ENCODE measurements around the gene PDE4B. TPM values are rescaled to one million over a fixed set of nuclear protein-coding genes. Genes with fewer than 3 reads are reported as not detected.

Gene PDE4B
- total RNA-seq, 1 donor from 2014 or later, result 7.6 TPM

DNA sequence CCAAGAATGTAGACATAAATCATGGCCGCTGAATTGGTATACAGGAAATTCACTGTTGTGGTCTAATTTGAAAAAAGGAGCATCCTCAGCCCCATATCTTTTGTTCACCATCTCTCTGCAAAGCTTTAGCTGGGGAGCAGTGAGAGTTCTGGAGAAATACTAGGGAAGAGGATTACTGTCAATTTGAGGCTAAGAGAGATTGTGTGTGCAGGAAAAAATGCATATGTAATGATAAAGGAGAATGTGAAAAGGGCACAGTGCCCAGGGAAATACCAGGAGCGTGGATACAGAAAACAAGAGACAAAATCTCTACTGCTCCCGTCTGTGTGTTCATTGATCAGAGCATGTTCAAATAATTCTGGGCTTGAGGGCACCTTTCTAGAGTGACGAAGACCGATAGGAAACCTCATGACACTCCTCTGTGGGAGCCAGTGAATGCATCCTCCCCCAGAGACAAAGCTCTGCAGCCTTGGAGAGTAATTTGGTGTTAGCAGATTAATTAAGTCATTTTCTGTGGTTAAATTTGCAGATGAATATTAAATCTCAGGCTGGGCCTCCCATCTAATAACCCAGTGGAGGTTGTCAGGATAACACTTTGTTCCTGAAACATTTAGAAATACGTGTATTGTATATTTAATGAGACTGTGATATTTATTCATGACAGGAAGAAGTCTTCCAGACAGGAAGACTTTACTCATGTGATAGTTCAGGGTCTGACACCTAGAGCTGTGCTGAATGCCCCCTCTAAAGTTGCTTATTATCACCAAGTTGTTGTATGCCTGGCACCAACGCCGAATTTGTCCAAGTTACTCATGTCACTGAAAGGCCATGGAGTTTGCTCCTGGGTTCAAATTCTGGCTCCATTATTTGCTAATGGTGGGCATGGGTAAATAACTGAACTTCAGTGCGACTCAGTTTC, 453.9 kb downstream of the PDE4B start:
- H3K9me3 Mint-ChIP-seq (ENCODE audit: unreplicated experiment), result no peaks in the 10 kb centered on the region
- TF ChIP-seq, protein P1, sequence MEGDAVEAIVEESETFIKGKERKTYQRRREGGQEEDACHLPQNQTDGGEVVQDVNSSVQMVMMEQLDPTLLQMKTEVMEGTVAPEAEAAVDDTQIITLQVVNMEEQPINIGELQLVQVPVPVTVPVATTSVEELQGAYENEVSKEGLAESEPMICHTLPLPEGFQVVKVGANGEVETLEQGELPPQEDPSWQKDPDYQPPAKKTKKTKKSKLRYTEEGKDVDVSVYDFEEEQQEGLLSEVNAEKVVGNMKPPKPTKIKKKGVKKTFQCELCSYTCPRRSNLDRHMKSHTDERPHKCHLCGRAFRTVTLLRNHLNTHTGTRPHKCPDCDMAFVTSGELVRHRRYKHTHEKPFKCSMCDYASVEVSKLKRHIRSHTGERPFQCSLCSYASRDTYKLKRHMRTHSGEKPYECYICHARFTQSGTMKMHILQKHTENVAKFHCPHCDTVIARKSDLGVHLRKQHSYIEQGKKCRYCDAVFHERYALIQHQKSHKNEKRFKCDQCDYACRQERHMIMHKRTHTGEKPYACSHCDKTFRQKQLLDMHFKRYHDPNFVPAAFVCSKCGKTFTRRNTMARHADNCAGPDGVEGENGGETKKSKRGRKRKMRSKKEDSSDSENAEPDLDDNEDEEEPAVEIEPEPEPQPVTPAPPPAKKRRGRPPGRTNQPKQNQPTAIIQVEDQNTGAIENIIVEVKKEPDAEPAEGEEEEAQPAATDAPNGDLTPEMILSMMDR (IDR thresholded peaks at IDR 0.05; ENCODE audit: insufficient read depth, low read depth, low read length), result no peak
- no peak for TF ChIP-seq EZH2 (IDR thresholded peaks at IDR 0.05; ENCODE audit: insufficient read depth, low read length)

DNA sequence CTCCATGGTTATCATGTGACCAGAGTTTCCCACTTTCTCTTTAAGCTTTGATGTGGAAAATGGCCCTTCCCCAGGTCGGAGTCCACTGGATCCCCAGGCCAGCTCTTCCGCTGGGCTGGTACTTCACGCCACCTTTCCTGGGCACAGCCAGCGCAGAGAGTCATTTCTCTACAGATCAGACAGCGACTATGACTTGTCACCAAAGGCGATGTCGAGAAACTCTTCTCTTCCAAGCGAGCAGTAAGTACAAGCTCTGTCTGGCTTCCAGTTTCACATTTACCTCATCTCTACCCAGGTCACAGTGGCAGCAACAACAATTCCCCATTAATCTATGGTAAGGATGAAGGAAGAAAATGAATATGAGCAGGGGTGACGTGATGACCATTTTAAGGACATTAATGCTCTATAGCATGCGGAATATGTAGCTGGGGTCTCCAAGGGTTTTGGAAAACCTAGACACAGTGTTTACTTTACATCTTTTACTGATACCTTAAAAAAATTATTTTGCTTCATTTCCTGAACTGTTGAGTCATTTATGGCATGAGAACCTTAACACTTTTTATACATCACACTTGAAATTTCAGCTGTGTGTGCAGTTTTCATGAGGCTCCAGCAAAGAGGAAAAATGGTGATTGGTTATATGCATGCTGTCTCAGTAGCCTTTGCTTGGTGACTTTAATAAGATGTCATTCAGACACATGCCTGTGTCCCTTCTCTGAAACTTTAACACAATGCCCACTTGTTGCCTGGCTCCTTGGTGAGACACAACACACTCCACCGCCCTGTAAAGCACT, 454.9 kb downstream of the PDE4B start:
- Mint-ChIP-seq H3K27ac (ENCODE audit: unreplicated experiment) (no peak overlapping the region), H3K4me3 (ENCODE audit: unreplicated experiment) (no peak overlapping the region), H3K9me3 (ENCODE audit: unreplicated experiment) (no peaks in the 10 kb centered on the region), H3K4me1 (ENCODE audit: low read depth, unreplicated experiment) (peaks cover 10% of the 10 kb centered on the region), H3K27me3 (ENCODE audit: low read depth, unreplicated experiment) (no peaks in the 10 kb centered on the region), H3K36me3 (ENCODE audit: low read depth, unreplicated experiment) (no peaks in the 10 kb centered on the region)
- H3K9ac ChIP-seq (ENCODE audit: low read length), result no peak overlapping the region
- H3K36me3 ChIP-seq (ENCODE audit: insufficient read depth, low read length), result no peaks in the 10 kb centered on the region
- no peak overlapping the region for H3K4me2 ChIP-seq (ENCODE audit: low read length)
- H2AFZ ChIP-seq (ENCODE audit: low read depth, low read length), result no peak overlapping the region
- no peak for FAIRE-seq
- H4K20me1 ChIP-seq (ENCODE audit: insufficient read depth, low read length), result no peaks in the 10 kb centered on the region
- H3K27me3 ChIP-seq (ENCODE audit: insufficient read depth, low read length), result no peaks in the 10 kb centered on the region
- TF ChIP-seq, protein P1 (IDR thresholded peaks at IDR 0.05; ENCODE audit: insufficient read depth, low read depth, low read length), result no peak
- no peak for TF ChIP-seq EZH2 (IDR thresholded peaks at IDR 0.05; ENCODE audit: insufficient read depth, low read length)
- no peaks in the 10 kb centered on the region for H3K79me2 ChIP-seq (ENCODE audit: insufficient read depth, low read length)
- H3K4me1 ChIP-seq (ENCODE audit: insufficient read depth, low read length), result peaks cover 30% of the 10 kb centered on the region
- H3K4me3 ChIP-seq (ENCODE audit: insufficient read depth, low read depth, low read length), result no peak overlapping the region
- H3K9me3 ChIP-seq (ENCODE audit: insufficient read depth, low read depth, low read length), result no peaks in the 10 kb centered on the region
- H3K27ac ChIP-seq (ENCODE audit: low read depth, low read length), result no peak overlapping the region
- no peak for DNase-seq (ENCODE audit: low read depth)

More for the DNA sequence above, 453.9 kb downstream of the PDE4B start:
- Histone ChIP-seq H3K27me3 (ENCODE audit: insufficient read depth, low read length) (no peaks in the 10 kb centered on the region), H3K27ac (ENCODE audit: low read depth, low read length) (no peak overlapping the region), H3K4me3 (ENCODE audit: insufficient read depth, low read depth, low read length) (no peak overlapping the region), H3K4me2 (ENCODE audit: low read length) (no peak overlapping the region), H3K36me3 (ENCODE audit: insufficient read depth, low read length) (no peaks in the 10 kb centered on the region), H3K79me2 (ENCODE audit: insufficient read depth, low read length) (no peaks in the 10 kb centered on the region), H3K9ac (ENCODE audit: low read length) (no peak overlapping the region), H4K20me1 (ENCODE audit: insufficient read depth, low read length) (no peaks in the 10 kb centered on the region), H3K9me3 (ENCODE audit: insufficient read depth, low read depth, low read length) (no peaks in the 10 kb centered on the region), H2AFZ (ENCODE audit: low read depth, low read length) (no peak overlapping the region), H3K4me1 (ENCODE audit: insufficient read depth, low read length) (peaks cover 30% of the 10 kb centered on the region)
- Mint-ChIP-seq H3K4me1 (ENCODE audit: low read depth, unreplicated experiment) (peaks cover 7% of the 10 kb centered on the region), H3K27me3 (ENCODE audit: low read depth, unreplicated experiment) (no peaks in the 10 kb centered on the region), H3K4me3 (ENCODE audit: unreplicated experiment) (no peak overlapping the region), H3K36me3 (ENCODE audit: low read depth, unreplicated experiment) (no peaks in the 10 kb centered on the region), H3K27ac (ENCODE audit: unreplicated experiment) (no peak overlapping the region)
- DNase-seq (ENCODE audit: low read depth) (no peak), FAIRE-seq (no peak)
